ENCODE data around the gene PLEK2. TPM values are rescaled to one million over a fixed set of nuclear protein-coding genes. Genes with fewer than 3 reads are reported as not detected.
"Not testable (repeated sequence)": the region's sequence is repeated elsewhere in the genome, so short reads cannot be mapped to it uniquely, and the experiment has no call there.

PLEK2 gene
- polyA plus RNA-seq, 2 of the 4 experiments (the other 2 are of a cell fraction) = 14.6 to 14.7 TPM

DNA sequence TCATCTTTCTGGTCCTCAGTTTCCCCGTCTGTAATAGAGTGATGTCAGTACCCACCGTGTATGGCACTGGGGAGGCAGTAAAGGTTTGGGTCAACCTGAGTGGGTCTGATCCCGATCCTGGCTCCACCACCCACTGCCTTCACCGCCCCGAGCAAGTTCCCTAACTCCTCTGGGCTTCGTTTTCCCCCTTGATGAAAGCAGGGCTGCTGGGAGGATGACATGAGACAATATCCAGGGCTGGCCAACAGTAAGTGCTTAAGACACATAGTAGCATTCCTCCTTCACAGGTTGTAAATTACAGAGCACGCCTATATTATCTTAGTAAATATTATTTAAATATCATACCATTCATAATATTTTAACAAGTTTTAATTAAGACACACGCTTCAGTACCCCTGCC lies 595 bp downstream of the PLEK2 start:
- peaks cover 26% of the 10 kb centered on the region for H3K4me1 ChIP-seq
- peak overlapping the region; percentile 85 for H3K4me2 ChIP-seq
- peak overlapping the region; percentile 58 for H3K4me3 ChIP-seq
- H3K27ac ChIP-seq = peak overlapping the region; percentile 74 to 84
- no peak for DNase-seq (ENCODE audit: low read depth in 1 of 2, low spot score in 1 of 2)
- ATAC-seq = peak in 1 of 2 experiments; percentile 10; a peak in 2 of 6 replicates
- no peak for FAIRE-seq
- WGBS (ENCODE audit: missing lambda C conversion rate) = 55% methylated on average over 8 of the region's 8 CpGs
- TF ChIP-seq NPAS2 (CRISPR knock-in tag; IDR thresholded peaks at IDR 0.05; ENCODE audit: borderline replicate concordance) (no peak), NFE2L2 (conservative IDR thresholded peaks at IDR 0.05; ENCODE audit: low read length) (no peak), HOXA7 (CRISPR knock-in tag; IDR thresholded peaks at IDR 0.05) (no peak), ZSCAN20 (CRISPR knock-in tag; IDR thresholded peaks at IDR 0.05) (no peak), RCOR1 (IDR thresholded peaks at IDR 0.05; ENCODE audit: low read depth, low read length) (no peak), EP300 (IDR thresholded peaks at IDR 0.05) (no peak), USF2 (IDR thresholded peaks at IDR 0.05) (no peak), KDM1A (IDR thresholded peaks at IDR 0.05; ENCODE audit: low read depth) (no peak), PHF8 (IDR thresholded peaks at IDR 0.05; ENCODE audit: borderline replicate concordance, low read depth) (no peak), HOXB5 (CRISPR knock-in tag; IDR thresholded peaks at IDR 0.05) (no peak), JUNB (IDR thresholded peaks at IDR 0.05) (no peak), FOSB (CRISPR knock-in tag; IDR thresholded peaks at IDR 0.05) (no peak), HDAC2 (IDR thresholded peaks at IDR 0.05) (no peak), ZC3H11A (IDR thresholded peaks at IDR 0.05) (no peak), ZNF302 (CRISPR knock-in tag; IDR thresholded peaks at IDR 0.05) (no peak), SMC3 (IDR thresholded peaks at IDR 0.05) (no peak), HES2 (IDR thresholded peaks at IDR 0.05) (no peak), HEYL (CRISPR knock-in tag; IDR thresholded peaks at IDR 0.05) (no peak)
- CTCF ChIA-PET = interaction anchor here (1.0 to 10.6 kb wide), 6 partner anchors 9 to 292 kb away, joined by 3 to 109 read pairs (median 6); partner anchors contain the start of genes ATP6V1D and EIF2S1
- POLR2A ChIA-PET = interaction anchor here (0.6 to 0.9 kb wide), 3 partner anchors 8 to 284 kb away, joined by 3 to 4 read pairs (median 3); partner anchors contain the start of genes ATP6V1D, EIF2S1 and RDH11
- no peaks in the 10 kb centered on the region; the same call in 2 of the 3 replicates for H3K9me3 ChIP-seq

- Histone ChIP-seq H3K4me1 (peaks cover 26% of the 10 kb centered on the region), H3K4me3 (no peak overlapping the region), H3K27ac (no peak overlapping the region), H3K4me2 (no peak overlapping the region), H3K9me3 (no peaks in the 10 kb centered on the region; the same call in 2 of the 3 replicates)
- DNase-seq (ENCODE audit: low read depth in 1 of 2, low spot score in 1 of 2) (no peak), FAIRE-seq (no peak), ATAC-seq (no peak)
- 95% methylated on average over 9 of the region's 9 CpGs for WGBS (ENCODE audit: missing lambda C conversion rate)
- ChIA-PET POLR2A (no interaction called here), CTCF (interaction anchor here (0.7 to 10.6 kb wide), 8 partner anchors 10 to 293 kb away, joined by 3 to 109 read pairs (median 4); partner anchors contain the start of genes ATP6V1D and EIF2S1)
- TF ChIP-seq HEYL (CRISPR knock-in tag; IDR thresholded peaks at IDR 0.05) = no peak
Observed at GRCh38 chr14:67410313-67410712, 1.7 kb downstream of the PLEK2 start.

DNA sequence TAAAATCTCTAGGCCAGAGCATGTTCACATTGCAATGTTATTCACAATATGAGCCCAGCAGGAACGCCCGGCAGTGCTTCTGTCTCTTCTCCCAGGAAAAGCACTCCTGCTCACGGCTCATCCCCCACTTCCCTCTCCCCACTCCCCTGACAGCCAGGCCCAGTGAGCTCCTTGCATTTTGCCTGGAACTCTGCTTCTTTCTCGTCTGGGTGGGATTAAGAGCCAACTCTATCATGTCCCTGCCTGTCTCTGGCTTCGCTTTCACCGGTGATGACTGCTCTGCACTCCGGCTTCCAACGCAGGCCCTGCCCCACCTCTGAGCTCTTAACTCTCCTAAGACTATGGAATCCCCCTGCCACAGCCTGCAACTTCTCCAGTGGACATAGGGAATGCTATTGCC lies 2.5 kb downstream of the PLEK2 start:
- DNase-seq (ENCODE audit: low read depth in 1 of 2, low spot score in 1 of 2) = no peak
- Histone ChIP-seq H3K9me3 (no peaks in the 10 kb centered on the region; the same call in 2 of the 3 replicates), H3K4me2 (no peak overlapping the region), H3K27ac (no peak overlapping the region), H3K4me1 (peaks cover 21% of the 10 kb centered on the region), H3K4me3 (no peak overlapping the region)
- no peak for ATAC-seq
- FAIRE-seq = no peak
- 87% methylated on average over 8 of the region's 8 CpGs for WGBS (ENCODE audit: missing lambda C conversion rate)
- CTCF ChIA-PET = interaction anchor here (0.6 to 10.6 kb wide), 8 partner anchors 11 to 940 kb away, joined by 3 to 109 read pairs (median 4); partner anchors contain the start of genes ATP6V1D and EIF2S1
- POLR2A ChIA-PET = no interaction called here
- TF ChIP-seq CBX8 (IDR thresholded peaks at IDR 0.05) (no peak), HES2 (IDR thresholded peaks at IDR 0.05) (no peak), E2F6 (IDR thresholded peaks at IDR 0.05; ENCODE audit: borderline replicate concordance, low read depth) (no peak), ZFP36 (IDR thresholded peaks at IDR 0.05; ENCODE audit: borderline replicate concordance, partially characterized antibody) (no peak), NR3C1 (IDR thresholded peaks at IDR 0.05) (no peak), RAD21 (conservative IDR thresholded peaks at IDR 0.05 in 1 of 2, IDR thresholded peaks at IDR 0.05 in 1 of 2) (no peak), MAFK (IDR thresholded peaks at IDR 0.05; ENCODE audit: partially characterized antibody) (no peak), FOXS1 (CRISPR knock-in tag; IDR thresholded peaks at IDR 0.05) (no peak)
- TF ChIP-seq, protein P1, sequence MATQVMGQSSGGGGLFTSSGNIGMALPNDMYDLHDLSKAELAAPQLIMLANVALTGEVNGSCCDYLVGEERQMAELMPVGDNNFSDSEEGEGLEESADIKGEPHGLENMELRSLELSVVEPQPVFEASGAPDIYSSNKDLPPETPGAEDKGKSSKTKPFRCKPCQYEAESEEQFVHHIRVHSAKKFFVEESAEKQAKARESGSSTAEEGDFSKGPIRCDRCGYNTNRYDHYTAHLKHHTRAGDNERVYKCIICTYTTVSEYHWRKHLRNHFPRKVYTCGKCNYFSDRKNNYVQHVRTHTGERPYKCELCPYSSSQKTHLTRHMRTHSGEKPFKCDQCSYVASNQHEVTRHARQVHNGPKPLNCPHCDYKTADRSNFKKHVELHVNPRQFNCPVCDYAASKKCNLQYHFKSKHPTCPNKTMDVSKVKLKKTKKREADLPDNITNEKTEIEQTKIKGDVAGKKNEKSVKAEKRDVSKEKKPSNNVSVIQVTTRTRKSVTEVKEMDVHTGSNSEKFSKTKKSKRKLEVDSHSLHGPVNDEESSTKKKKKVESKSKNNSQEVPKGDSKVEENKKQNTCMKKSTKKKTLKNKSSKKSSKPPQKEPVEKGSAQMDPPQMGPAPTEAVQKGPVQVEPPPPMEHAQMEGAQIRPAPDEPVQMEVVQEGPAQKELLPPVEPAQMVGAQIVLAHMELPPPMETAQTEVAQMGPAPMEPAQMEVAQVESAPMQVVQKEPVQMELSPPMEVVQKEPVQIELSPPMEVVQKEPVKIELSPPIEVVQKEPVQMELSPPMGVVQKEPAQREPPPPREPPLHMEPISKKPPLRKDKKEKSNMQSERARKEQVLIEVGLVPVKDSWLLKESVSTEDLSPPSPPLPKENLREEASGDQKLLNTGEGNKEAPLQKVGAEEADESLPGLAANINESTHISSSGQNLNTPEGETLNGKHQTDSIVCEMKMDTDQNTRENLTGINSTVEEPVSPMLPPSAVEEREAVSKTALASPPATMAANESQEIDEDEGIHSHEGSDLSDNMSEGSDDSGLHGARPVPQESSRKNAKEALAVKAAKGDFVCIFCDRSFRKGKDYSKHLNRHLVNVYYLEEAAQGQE (IDR thresholded peaks at IDR 0.05) = no peak

DNA sequence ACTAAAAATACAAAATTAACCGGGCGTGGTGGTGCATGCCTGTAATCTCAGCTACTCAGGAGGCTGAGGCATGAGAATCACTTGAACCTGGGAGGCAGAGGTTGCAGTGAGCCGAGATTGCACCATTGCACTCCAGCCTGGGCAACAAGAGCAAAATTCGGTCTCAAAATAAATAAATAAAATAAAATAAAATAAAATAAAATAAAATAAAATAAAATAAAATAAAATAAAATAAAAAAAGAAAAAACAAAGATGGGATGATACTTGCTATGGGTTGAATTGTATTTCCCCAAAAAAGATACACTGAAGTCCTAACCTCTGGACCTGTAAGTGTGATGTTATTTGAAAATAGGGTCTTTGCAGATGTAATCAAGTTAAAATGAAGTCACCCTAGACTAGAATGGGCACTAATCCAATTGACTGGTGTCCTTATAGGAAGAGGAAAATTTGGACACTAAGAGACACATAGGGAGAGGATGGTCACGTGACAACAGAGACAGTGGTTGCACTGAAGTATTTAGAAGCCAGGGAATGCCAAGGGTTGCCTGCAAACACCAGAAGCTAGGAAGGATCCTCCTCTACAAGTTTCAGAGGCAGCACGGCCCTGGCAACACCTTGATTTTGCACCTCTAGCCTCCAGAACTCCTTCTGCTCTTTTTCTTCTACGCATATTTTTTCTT lies 3.7 kb downstream of the PLEK2 start:
- ATAC-seq; H3K27ac ChIP-seq; H3K9me3 ChIP-seq; H3K4me2 ChIP-seq; DNase-seq (ENCODE audit: low read depth in 1 of 2, low spot score in 1 of 2); H3K4me3 ChIP-seq; POLR2A ChIA-PET; FAIRE-seq: not testable (repeated sequence)
- WGBS (ENCODE audit: missing lambda C conversion rate) = 91% methylated on average over 7 of the region's 7 CpGs
- H3K4me1 ChIP-seq = peaks cover 10% of the 10 kb centered on the region
- CTCF ChIA-PET = interaction anchor here (0.6 to 1.7 kb wide), 2 partner anchors 27 to 296 kb away, joined by 3 to 5 read pairs; no protein-coding TSS in a partner anchor
